Measurements from ENCODE around the gene NPIPB2. TPM values are rescaled to one million over a fixed set of nuclear protein-coding genes. Genes with fewer than 3 reads are reported as not detected.
"Not testable (repeated sequence)": the region's sequence is repeated elsewhere in the genome, so short reads cannot be mapped to it uniquely, and the experiment has no call there.

Gene NPIPB2
- total and polyA plus RNA-seq, 2 donors = 1.6 to 19.4 TPM

DNA sequence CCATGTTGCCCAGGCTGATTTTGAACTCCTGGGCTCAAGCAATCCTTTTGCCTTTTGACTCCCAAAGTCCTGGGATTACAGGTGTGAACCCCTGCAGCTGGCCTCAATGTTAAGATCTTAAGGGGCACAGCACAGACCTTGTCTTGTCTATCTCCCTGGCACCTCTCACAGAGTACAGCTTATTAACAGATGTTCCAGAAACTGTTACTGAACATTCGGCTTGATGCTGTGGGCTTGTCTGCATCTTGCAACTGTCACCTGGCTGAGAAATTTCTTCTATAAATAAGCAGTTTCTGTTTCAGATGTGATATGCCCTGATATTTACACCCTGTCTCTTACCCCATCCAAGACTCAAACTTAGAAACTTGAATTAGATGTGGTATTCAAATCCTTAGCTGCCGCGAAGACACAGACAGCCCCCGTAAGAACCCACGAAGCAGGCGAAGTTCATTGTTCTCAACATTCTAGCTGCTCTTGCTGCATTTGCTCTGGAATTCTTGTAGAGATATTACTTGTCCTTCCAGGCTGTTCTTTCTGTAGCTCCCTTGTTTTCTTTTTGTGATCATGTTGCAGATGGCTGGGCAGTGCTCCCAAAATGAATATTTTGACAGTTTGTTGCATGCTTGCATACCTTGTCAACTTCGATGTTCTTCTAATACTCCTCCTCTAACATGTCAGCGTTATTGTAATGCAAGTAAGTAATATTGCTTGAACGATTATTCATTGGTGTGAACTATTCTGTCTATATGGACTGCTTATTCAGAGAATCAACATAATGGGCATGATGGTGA lies 23.1 kb upstream of the NPIPB2 start, which contains the start of gene TNFRSF17:
Gene TNFRSF17, plus strand, starts transcription at position 450 of the 791 bp plus-strand sequence. Its CDS starts 115 bp downstream, at position 565.
- Histone ChIP-seq H3K4me3 (ENCODE audit: low read length in 2 of 2) (no peak within 1 kb of the TSS), H3K27me3 (ENCODE audit: control insufficient read depth in 2 of 2, insufficient read depth in 1 of 2, low read length in 1 of 2) (no peaks in the 10 kb centered on the region), H3K27ac (ENCODE audit: low read depth in 1 of 2, low read length in 1 of 2) (peak within 1 kb of the TSS in 1 of 2 donors; percentile 59), H3K4me1 (ENCODE audit: control insufficient read depth in 2 of 2, insufficient read depth in 2 of 2, low read length in 2 of 2) (peaks cover 0 to 13% of the 10 kb centered on the region in 2 donors), H3K36me3 (ENCODE audit: control insufficient read depth in 2 of 2, insufficient read depth in 2 of 2, low read length in 1 of 2) (peaks cover 0 to 3% of the 10 kb centered on the region in 2 donors), H3K9me3 (ENCODE audit: control insufficient read depth in 2 of 2, insufficient read depth in 1 of 2, low read length in 1 of 2) (no peaks in the 10 kb centered on the region)
- 72% methylated on average over 9 of the region's 9 CpGs for WGBS
- DNase-seq (ENCODE audit: low read depth in 6 of 9, low spot score in 9 of 9) = peak in 1 of 9 donors; percentile 56

DNA sequence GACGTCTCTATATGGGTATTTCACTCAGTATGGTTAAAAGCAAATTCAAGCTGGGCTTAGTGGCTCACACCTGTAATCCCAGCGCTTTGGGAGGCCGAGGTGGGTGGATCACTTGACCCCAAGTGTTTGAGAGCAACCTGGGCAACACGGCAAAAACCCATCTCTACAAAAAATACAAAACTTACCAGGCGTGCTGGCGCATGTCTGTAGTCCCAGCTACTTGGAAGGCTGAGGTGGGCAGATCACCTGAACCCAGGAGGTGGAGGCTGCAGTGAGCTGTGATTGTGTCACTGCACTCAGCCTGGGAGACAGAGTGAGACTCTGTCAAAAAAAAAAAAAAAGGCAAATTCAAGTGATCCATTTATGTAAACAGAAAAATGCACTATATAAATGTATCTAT lies 21.9 kb upstream of the NPIPB2 start:
- DNase-seq (ENCODE audit: low read depth in 6 of 9, low spot score in 9 of 9) = no peak
- H3K4me3 ChIP-seq (ENCODE audit: low read length in 2 of 2) = no peak overlapping the region
- H3K9me3 ChIP-seq (ENCODE audit: control insufficient read depth in 2 of 2, insufficient read depth in 1 of 2, low read length in 1 of 2) = no peaks in the 10 kb centered on the region
- H3K4me1 ChIP-seq (ENCODE audit: control insufficient read depth in 2 of 2, insufficient read depth in 2 of 2, low read length in 2 of 2) = peaks cover 0 to 15% of the 10 kb centered on the region in 2 donors
- H3K27me3 ChIP-seq (ENCODE audit: control insufficient read depth in 2 of 2, insufficient read depth in 1 of 2, low read length in 1 of 2) = no peaks in the 10 kb centered on the region
- peaks cover 0 to 3% of the 10 kb centered on the region in 2 donors for H3K36me3 ChIP-seq (ENCODE audit: control insufficient read depth in 2 of 2, insufficient read depth in 2 of 2, low read length in 1 of 2)
- H3K27ac ChIP-seq (ENCODE audit: low read depth in 1 of 2, low read length in 1 of 2) = no peak overlapping the region
- 93% methylated on average over 6 of the region's 6 CpGs for WGBS

DNA sequence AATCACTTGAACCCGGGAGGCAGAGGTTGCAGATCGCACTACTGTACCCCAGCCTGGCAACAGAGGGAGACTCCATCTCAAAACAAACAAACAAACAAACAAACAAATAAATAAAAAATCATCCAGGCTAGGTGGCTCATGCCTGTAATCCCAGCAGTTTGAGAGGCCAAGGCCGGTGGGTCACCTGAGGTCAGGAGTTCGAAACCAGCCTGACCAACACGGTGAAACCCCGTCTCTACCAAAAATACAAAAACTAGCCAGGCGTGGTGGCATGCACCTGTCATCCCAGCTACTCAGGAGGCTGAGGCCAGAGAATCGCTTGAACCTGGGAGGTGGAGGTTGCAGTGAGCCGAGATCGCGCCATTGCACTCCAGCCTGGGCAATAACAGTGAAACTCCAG lies 21.1 kb upstream of the NPIPB2 start:
- not testable (repeated sequence) for H3K9me3 ChIP-seq (ENCODE audit: control insufficient read depth in 2 of 2, insufficient read depth in 1 of 2, low read length in 1 of 2); H3K27ac ChIP-seq (ENCODE audit: low read depth in 1 of 2, low read length in 1 of 2); DNase-seq (ENCODE audit: low read depth in 6 of 9, low spot score in 9 of 9); H3K4me3 ChIP-seq (ENCODE audit: low read length in 2 of 2); H3K27me3 ChIP-seq (ENCODE audit: control insufficient read depth in 2 of 2, insufficient read depth in 1 of 2, low read length in 1 of 2); H3K36me3 ChIP-seq (ENCODE audit: control insufficient read depth in 2 of 2, insufficient read depth in 2 of 2, low read length in 1 of 2)
- peaks cover 0 to 16% of the 10 kb centered on the region in 2 donors for H3K4me1 ChIP-seq (ENCODE audit: control insufficient read depth in 2 of 2, insufficient read depth in 2 of 2, low read length in 2 of 2)
- WGBS = 96% methylated on average over 11 of the region's 11 CpGs

DNA sequence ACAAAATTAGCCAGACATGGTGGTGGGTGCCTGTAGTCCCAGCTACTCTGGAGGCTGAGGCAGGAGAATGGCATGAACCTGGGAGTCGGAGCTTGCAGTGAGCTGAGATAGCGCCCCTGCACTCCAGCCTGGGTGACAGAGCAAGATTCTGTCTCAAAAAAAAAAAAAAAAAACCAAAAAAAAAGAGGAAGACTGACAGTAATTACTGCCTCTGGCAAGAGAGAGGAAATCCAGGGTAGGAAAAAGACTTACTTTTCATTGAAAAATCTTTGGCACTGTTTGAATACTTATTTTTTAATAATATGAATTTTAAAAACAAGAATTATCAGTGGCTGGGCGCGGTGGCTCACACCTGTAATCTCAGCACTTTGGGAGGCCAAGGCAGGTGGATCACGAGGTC lies 20.6 kb upstream of the NPIPB2 start:
- WGBS = 90% methylated on average over 5 of the region's 5 CpGs
- H3K4me1 ChIP-seq (ENCODE audit: control insufficient read depth in 2 of 2, insufficient read depth in 2 of 2, low read length in 2 of 2) = peaks cover 0 to 19% of the 10 kb centered on the region in 2 donors

DNA sequence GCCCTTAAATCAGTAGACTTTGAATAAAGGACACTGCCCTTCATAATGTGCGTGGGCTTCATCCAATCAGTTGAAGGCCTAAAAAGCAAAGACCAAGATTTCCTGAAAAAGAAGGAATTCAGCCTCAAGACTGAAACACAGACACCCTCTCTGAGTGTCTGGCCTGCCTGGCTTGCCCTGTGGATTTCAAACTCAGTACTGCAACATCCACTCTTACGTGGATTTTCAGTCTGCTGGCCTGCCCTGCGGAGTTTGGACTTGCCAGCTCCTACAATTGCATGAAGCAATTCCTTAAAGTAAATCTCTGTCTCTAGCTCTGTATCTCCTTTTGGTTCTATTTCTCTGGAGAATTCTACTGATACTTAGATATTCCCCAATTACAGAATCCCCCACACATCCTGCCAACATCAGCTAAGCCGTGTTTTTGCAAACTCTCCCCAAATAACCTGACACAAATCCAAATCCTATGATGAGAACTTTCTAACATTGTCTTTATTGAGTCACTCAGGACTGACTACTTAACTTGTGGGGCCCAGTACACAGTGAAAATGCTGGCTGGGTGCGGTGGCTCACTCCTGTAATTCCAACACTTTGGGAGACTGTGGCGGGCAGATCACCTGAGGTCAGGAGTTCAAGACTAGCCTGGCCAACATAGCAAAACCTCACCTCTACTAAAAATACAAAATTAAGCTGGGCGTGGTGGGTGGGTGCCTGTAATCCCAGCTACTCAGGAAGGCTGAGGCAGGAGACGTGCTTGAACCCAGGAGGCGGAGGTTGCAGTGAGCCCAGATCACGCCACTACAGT lies 15.9 kb upstream of the NPIPB2 start:
- Histone ChIP-seq H3K9me3 (ENCODE audit: control insufficient read depth in 2 of 2, insufficient read depth in 1 of 2, low read length in 1 of 2) (no peaks in the 10 kb centered on the region), H3K27ac (ENCODE audit: low read depth in 1 of 2, low read length in 1 of 2) (peak overlapping the region; percentile 31 to 60), H3K4me1 (ENCODE audit: control insufficient read depth in 2 of 2, insufficient read depth in 2 of 2, low read length in 2 of 2) (peaks cover 0 to 6% of the 10 kb centered on the region in 2 donors), H3K36me3 (ENCODE audit: control insufficient read depth in 2 of 2, insufficient read depth in 2 of 2, low read length in 1 of 2) (peaks cover 0 to 7% of the 10 kb centered on the region in 2 donors), H3K27me3 (ENCODE audit: control insufficient read depth in 2 of 2, insufficient read depth in 1 of 2, low read length in 1 of 2) (no peaks in the 10 kb centered on the region), H3K4me3 (ENCODE audit: low read length in 2 of 2) (no peak overlapping the region)
- 95% methylated on average over 10 of the region's 10 CpGs for WGBS
- DNase-seq (ENCODE audit: low read depth in 6 of 9, low spot score in 9 of 9) = no peak

More for the DNA sequence above, 20.6 kb upstream of the NPIPB2 start:
- H3K9me3 ChIP-seq (ENCODE audit: control insufficient read depth in 2 of 2, insufficient read depth in 1 of 2, low read length in 1 of 2); H3K4me3 ChIP-seq (ENCODE audit: low read length in 2 of 2); H3K27ac ChIP-seq (ENCODE audit: low read depth in 1 of 2, low read length in 1 of 2); DNase-seq (ENCODE audit: low read depth in 6 of 9, low spot score in 9 of 9); H3K27me3 ChIP-seq (ENCODE audit: control insufficient read depth in 2 of 2, insufficient read depth in 1 of 2, low read length in 1 of 2); H3K36me3 ChIP-seq (ENCODE audit: control insufficient read depth in 2 of 2, insufficient read depth in 2 of 2, low read length in 1 of 2): not testable (repeated sequence)

DNA sequence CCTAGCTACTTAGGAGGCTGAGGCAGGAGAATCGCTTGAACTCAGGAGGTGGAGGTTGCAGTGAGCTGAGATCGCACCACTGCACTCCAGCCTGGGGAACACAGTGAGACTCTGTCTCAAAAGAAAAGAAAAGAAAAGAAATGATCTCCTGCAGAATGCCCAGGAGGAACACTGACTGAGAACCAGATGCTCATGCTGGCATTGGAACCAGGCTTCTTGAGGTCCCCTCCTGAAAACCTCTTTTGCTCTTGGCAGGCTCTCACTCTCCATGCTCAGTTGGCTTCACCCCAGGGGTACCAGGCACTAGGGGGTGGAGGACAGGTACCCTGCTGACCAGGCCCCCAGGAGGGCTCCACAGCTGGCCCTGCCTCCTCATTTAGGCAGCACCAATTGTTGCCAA lies 14.7 kb upstream of the NPIPB2 start:
- no peak for DNase-seq (ENCODE audit: low read depth in 6 of 9, low spot score in 9 of 9)
- 100% methylated on average over 2 of the region's 2 CpGs for WGBS
- Histone ChIP-seq H3K36me3 (ENCODE audit: control insufficient read depth in 2 of 2, insufficient read depth in 2 of 2, low read length in 1 of 2) (peaks cover 0 to 7% of the 10 kb centered on the region in 2 donors), H3K9me3 (ENCODE audit: control insufficient read depth in 2 of 2, insufficient read depth in 1 of 2, low read length in 1 of 2) (no peaks in the 10 kb centered on the region), H3K4me3 (ENCODE audit: low read length in 2 of 2) (no peak overlapping the region), H3K4me1 (ENCODE audit: control insufficient read depth in 2 of 2, insufficient read depth in 2 of 2, low read length in 2 of 2) (peaks cover 0 to 6% of the 10 kb centered on the region in 2 donors), H3K27me3 (ENCODE audit: control insufficient read depth in 2 of 2, insufficient read depth in 1 of 2, low read length in 1 of 2) (no peaks in the 10 kb centered on the region), H3K27ac (ENCODE audit: low read depth in 1 of 2, low read length in 1 of 2) (no peak overlapping the region)

DNA sequence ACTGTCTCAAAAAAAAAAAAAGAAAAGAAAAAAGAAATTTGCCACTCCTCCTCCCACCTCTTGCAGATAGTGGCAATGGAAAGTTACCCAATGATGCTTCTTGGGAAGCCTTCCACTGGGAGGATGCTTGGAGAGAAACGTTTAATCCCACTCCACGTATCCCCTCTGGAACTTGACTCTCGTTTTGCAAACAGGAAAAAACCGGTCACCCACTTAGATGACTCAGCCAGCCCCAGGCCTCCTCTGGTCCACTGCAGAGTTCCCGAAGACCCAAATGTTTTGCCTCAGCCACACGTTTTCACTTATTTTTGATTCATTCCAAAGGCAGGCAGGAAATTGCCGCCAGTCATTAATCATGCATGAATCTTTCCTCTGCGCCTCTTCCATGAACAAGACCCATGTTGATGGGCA lies 13.9 kb upstream of the NPIPB2 start:
- Histone ChIP-seq H3K4me3 (ENCODE audit: low read length in 2 of 2) (no peak overlapping the region), H3K27ac (ENCODE audit: low read depth in 1 of 2, low read length in 1 of 2) (no peak overlapping the region), H3K4me1 (ENCODE audit: control insufficient read depth in 2 of 2, insufficient read depth in 2 of 2, low read length in 2 of 2) (peaks cover 0 to 6% of the 10 kb centered on the region in 2 donors), H3K36me3 (ENCODE audit: control insufficient read depth in 2 of 2, insufficient read depth in 2 of 2, low read length in 1 of 2) (peaks cover 0 to 4% of the 10 kb centered on the region in 2 donors), H3K9me3 (ENCODE audit: control insufficient read depth in 2 of 2, insufficient read depth in 1 of 2, low read length in 1 of 2) (no peaks in the 10 kb centered on the region), H3K27me3 (ENCODE audit: control insufficient read depth in 2 of 2, insufficient read depth in 1 of 2, low read length in 1 of 2) (no peaks in the 10 kb centered on the region)
- DNase-seq (ENCODE audit: low read depth in 6 of 9, low spot score in 9 of 9) = no peak
- 93% methylated on average over 8 of the region's 8 CpGs for WGBS

DNA sequence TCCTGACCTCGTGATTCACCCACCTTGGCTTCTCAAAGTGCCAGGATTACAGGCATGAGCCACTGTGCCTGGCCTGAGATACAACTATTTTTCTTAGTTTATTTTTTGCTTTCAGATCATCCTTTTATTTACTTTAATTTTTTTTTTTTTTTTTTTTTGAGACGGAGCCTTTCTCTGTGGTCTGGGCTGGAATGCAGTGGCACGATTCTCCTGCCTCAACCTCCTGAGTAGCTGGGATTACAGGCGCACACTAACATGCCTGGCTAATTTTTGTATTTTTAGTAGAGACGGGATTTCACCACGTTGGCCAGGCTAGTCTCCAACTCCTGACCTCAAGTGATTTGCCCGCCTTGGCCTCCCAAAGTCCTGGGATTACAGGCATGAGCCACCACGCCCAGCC lies 11.7 kb upstream of the NPIPB2 start:
- DNase-seq (ENCODE audit: low read depth in 6 of 9, low spot score in 9 of 9); H3K9me3 ChIP-seq (ENCODE audit: control insufficient read depth in 2 of 2, insufficient read depth in 1 of 2, low read length in 1 of 2); H3K4me1 ChIP-seq (ENCODE audit: control insufficient read depth in 2 of 2, insufficient read depth in 2 of 2, low read length in 2 of 2); H3K36me3 ChIP-seq (ENCODE audit: control insufficient read depth in 2 of 2, insufficient read depth in 2 of 2, low read length in 1 of 2); H3K27me3 ChIP-seq (ENCODE audit: control insufficient read depth in 2 of 2, insufficient read depth in 1 of 2, low read length in 1 of 2); H3K27ac ChIP-seq (ENCODE audit: low read depth in 1 of 2, low read length in 1 of 2); H3K4me3 ChIP-seq (ENCODE audit: low read length in 2 of 2): not testable (repeated sequence)
- WGBS = 97% methylated on average over 8 of the region's 8 CpGs

DNA sequence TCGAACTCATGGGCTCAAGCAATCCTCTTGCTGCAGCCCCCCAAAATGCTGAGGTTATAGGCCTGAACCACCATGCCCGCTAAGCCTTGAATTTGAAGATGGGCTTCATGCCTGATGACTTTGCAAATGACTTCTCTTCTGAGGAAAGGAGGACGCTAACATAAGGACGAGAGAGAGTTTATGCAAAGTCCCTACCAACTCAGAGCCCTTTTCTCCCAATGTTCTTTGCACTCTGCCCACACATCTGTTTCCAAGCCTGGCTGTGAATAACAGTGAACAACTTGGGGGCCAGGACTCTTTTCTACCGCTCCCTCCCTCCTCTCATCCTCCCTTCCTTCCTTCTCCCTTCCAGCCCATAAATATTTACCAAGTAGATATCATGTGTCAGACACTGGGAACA lies 8.5 kb upstream of the NPIPB2 start:
- Histone ChIP-seq H3K27ac (ENCODE audit: low read depth in 1 of 2, low read length in 1 of 2) (no peak overlapping the region), H3K36me3 (ENCODE audit: control insufficient read depth in 2 of 2, insufficient read depth in 2 of 2, low read length in 1 of 2) (no peaks in the 10 kb centered on the region)
- WGBS = 93% methylated on average over 5 of the region's 5 CpGs

More for the DNA sequence above, 8.5 kb upstream of the NPIPB2 start:
- no peaks in the 10 kb centered on the region for H3K27me3 ChIP-seq (ENCODE audit: control insufficient read depth in 2 of 2, insufficient read depth in 1 of 2, low read length in 1 of 2)
- H3K4me1 ChIP-seq (ENCODE audit: control insufficient read depth in 2 of 2, insufficient read depth in 2 of 2, low read length in 2 of 2) = no peaks in the 10 kb centered on the region
- no peak overlapping the region for H3K4me3 ChIP-seq (ENCODE audit: low read length in 2 of 2)
- no peak for DNase-seq (ENCODE audit: low read depth in 6 of 9, low spot score in 9 of 9)
- no peaks in the 10 kb centered on the region for H3K9me3 ChIP-seq (ENCODE audit: control insufficient read depth in 2 of 2, insufficient read depth in 1 of 2, low read length in 1 of 2)
